ENCODE data around the gene ZNF500. TPM values are rescaled to one million over a fixed set of nuclear protein-coding genes. Genes with fewer than 3 reads are reported as not detected.

Gene ZNF500
- total and polyA plus RNA-seq, 10 of the 15 experiments (the other 5 are each of a cell fraction or from before 2014, with no cell fraction given): 0.99 to 13.1 (median 5.5) TPM

GRCh38 chr16:4747906-4748681 lies 18.9 kb downstream of the ZNF500 start (continued):
- TF ChIP-seq ELK1 (IDR thresholded peaks at IDR 0.05; ENCODE audit: low read depth, low read length): no peak
- TF ChIP-seq ATF3 (IDR thresholded peaks at IDR 0.05; ENCODE audit: borderline replicate concordance, extremely low read depth, low read depth, low read length): no peak
- no peak for TF ChIP-seq DPF2 (IDR thresholded peaks at IDR 0.05)
- TF ChIP-seq CBX3 (IDR thresholded peaks at IDR 0.05; ENCODE audit: borderline replicate concordance, low read depth): no peak
- TF ChIP-seq E4F1 (IDR thresholded peaks at IDR 0.05; ENCODE audit: borderline replicate concordance, partially characterized antibody): no peak
- TF ChIP-seq RELA (IDR thresholded peaks at IDR 0.05; ENCODE audit: borderline replicate concordance, partially characterized antibody): no peak
- no peak for TF ChIP-seq ZNF687 (IDR thresholded peaks at IDR 0.05)
- TF ChIP-seq CUX1 (IDR thresholded peaks at IDR 0.05; ENCODE audit: insufficient replicate concordance, low read depth, low read length): no peak
- 0 out of 4 replicates have a peak, but pooled peaks of 1 of the 2 experiments have one; percentile 28 for TF ChIP-seq BHLHE40 (IDR thresholded peaks at IDR 0.05; ENCODE audit: borderline replicate concordance in 1 of 2, low read depth in 2 of 2, low read length in 1 of 2)
